Measurements from ENCODE around the gene ZC3H4. TPM values are rescaled to one million over a fixed set of nuclear protein-coding genes. Genes with fewer than 3 reads are reported as not detected.

The ZC3H4 gene
- total RNA-seq, 1 experiment from 2014 or later, result 45.1 TPM

GRCh38 chr19:47086280-47086679, 27.3 kb downstream of the ZC3H4 start:
- CTCF ChIA-PET, result no interaction called here
- Histone ChIP-seq H3K27ac (ENCODE audit: low read depth, low read length) (no peak overlapping the region), H3K4me2 (ENCODE audit: low read length) (no peak overlapping the region), H3K9me2 (ENCODE audit: insufficient read depth) (no peaks in the 10 kb centered on the region), H3K4me1 (ENCODE audit: control insufficient read depth in 1 of 2, insufficient read depth in 2 of 2, low read length in 2 of 2) (peaks cover 0 to 2% of the 10 kb centered on the region in 2 experiments; a peak in 1 of 4 replicates), H3K9ac (ENCODE audit: low read length) (no peak overlapping the region), H3K4me3 (replicated peaks in 1 of 2; ENCODE audit: low read depth in 1 of 2, low read length in 2 of 2) (no peak overlapping the region), H3K9me3 (ENCODE audit: control insufficient read depth in 1 of 2, insufficient read depth in 1 of 2, low read depth in 1 of 2, low read length in 2 of 2) (no peaks in the 10 kb centered on the region), H3K79me2 (ENCODE audit: insufficient read depth, low read length) (no peaks in the 10 kb centered on the region; the same call in 1 of the 2 replicates), H2AFZ (ENCODE audit: low read depth, low read length, poor library complexity, severe bottlenecking) (no peak overlapping the region), H3K27me3 (ENCODE audit: insufficient read depth, low read length) (no peaks in the 10 kb centered on the region), H4K20me1 (ENCODE audit: insufficient read depth) (no peaks in the 10 kb centered on the region), H3K36me3 (ENCODE audit: control insufficient read depth in 1 of 2, insufficient read depth in 2 of 2, low read length in 2 of 2) (peaks cover 33 to 45% of the 10 kb centered on the region in 2 experiments)
- BruUV-seq (replicated peaks), result no TSS peak
- intact Hi-C loops (cut with micrococcal nuclease), result no loop called here
- DNase-seq (ENCODE audit: low read depth, low spot score) (no peak), ATAC-seq (no peak)
- TF ChIP-seq SRF (IDR thresholded peaks at IDR 0.05; ENCODE audit: low read depth), result no peak
- no peak for TF ChIP-seq SP1 (IDR thresholded peaks at IDR 0.05; ENCODE audit: low read depth)
- no peak for TF ChIP-seq JUND (IDR thresholded peaks at IDR 0.05)
- no peak for TF ChIP-seq SIN3A (IDR thresholded peaks at IDR 0.05; ENCODE audit: low read depth)
- no peak for TF ChIP-seq POLR2A (IDR thresholded peaks at IDR 0.05; ENCODE audit: borderline replicate concordance, extremely low read depth, insufficient read depth, insufficient read length)
- RAD21 ChIA-PET (ENCODE audit: low non-redundant PET in 1 of 2, low total read pairs in 2 of 2, uncharacterized antibody in 2 of 2, unreplicated experiment in 2 of 2), result no interaction called here
- POLR2A ChIA-PET, result no interaction called here

GRCh38 chr19:47084879-47085439, 28.6 kb downstream of the ZC3H4 start:
- Histone ChIP-seq H3K79me2 (ENCODE audit: insufficient read depth, low read length) (no peaks in the 10 kb centered on the region; the same call in 1 of the 2 replicates), H3K27me3 (ENCODE audit: insufficient read depth, low read length) (no peaks in the 10 kb centered on the region), H4K20me1 (ENCODE audit: insufficient read depth) (no peaks in the 10 kb centered on the region), H3K9ac (ENCODE audit: low read length) (no peak overlapping the region), H3K4me2 (ENCODE audit: low read length) (no peak overlapping the region), H3K9me2 (ENCODE audit: insufficient read depth) (no peaks in the 10 kb centered on the region), H3K36me3 (ENCODE audit: control insufficient read depth in 1 of 2, insufficient read depth in 2 of 2, low read length in 2 of 2) (peaks cover 33 to 51% of the 10 kb centered on the region in 2 experiments), H3K9me3 (ENCODE audit: control insufficient read depth in 1 of 2, insufficient read depth in 1 of 2, low read depth in 1 of 2, low read length in 2 of 2) (no peaks in the 10 kb centered on the region), H3K4me1 (ENCODE audit: control insufficient read depth in 1 of 2, insufficient read depth in 2 of 2, low read length in 2 of 2) (peaks cover 0 to 11% of the 10 kb centered on the region in 2 experiments; a peak in 2 of 4 replicates), H3K4me3 (replicated peaks in 1 of 2; ENCODE audit: low read depth in 1 of 2, low read length in 2 of 2) (no peak overlapping the region), H3K27ac (ENCODE audit: low read depth, low read length) (no peak overlapping the region), H2AFZ (ENCODE audit: low read depth, low read length, poor library complexity, severe bottlenecking) (no peak overlapping the region)
- CTCF ChIA-PET, result no interaction called here
- DNase-seq (ENCODE audit: low read depth, low spot score) (no peak), ATAC-seq (no peak)
- intact Hi-C loops (cut with micrococcal nuclease), result no loop called here
- RAD21 ChIA-PET (ENCODE audit: low non-redundant PET in 1 of 2, low total read pairs in 2 of 2, uncharacterized antibody in 2 of 2, unreplicated experiment in 2 of 2), result no interaction called here
- POLR2A ChIA-PET, result no interaction called here
- no TSS peak for BruUV-seq (replicated peaks)
- TF ChIP-seq POLR2AphosphoS5 (IDR thresholded peaks at IDR 0.05; ENCODE audit: low read depth, low read length), result no peak
- no peak for TF ChIP-seq SIN3A (IDR thresholded peaks at IDR 0.05; ENCODE audit: low read depth)
- TF ChIP-seq EZH2phosphoT487 (IDR thresholded peaks at IDR 0.05; ENCODE audit: borderline replicate concordance), result no peak
- no peak for TF ChIP-seq CBX3 (IDR thresholded peaks at IDR 0.05; ENCODE audit: low read depth)
- no peak for TF ChIP-seq SP1 (IDR thresholded peaks at IDR 0.05; ENCODE audit: low read depth)
- no peak for TF ChIP-seq TCF7L2 (IDR thresholded peaks at IDR 0.05; ENCODE audit: borderline replicate concordance, extremely low read depth, insufficient read depth, insufficient read length)
- TF ChIP-seq FOSL1 (IDR thresholded peaks at IDR 0.05; ENCODE audit: low read depth), result no peak
